Left renal cortex interstitium (tissue), 4 donors: Measurements from ENCODE around the gene MBD3. TPM values are rescaled to one million over a fixed set of nuclear protein-coding genes. Genes with fewer than 3 reads are reported as not detected.
"Not testable (repeated sequence)": the region's sequence is repeated elsewhere in the genome, so short reads cannot be mapped to it uniquely, and the experiment has no call there.

Experiments
- DNase-seq, 4 donors: peaks; one replicate each; pipeline ENCODE4 v3.0.0-alpha.2; 2013; ENCODE audit warnings: low read depth in 4 of 4, low spot score in 2 of 4, missing footprints in 1 of 4
- polyA plus RNA-seq, 4 donors: library from polyadenylated mRNA; unstranded; fragments of 120-200 nt; gene quantifications; one replicate each; pipeline ENCODE4 v1.2.1, GENCODE V29; 2013; ENCODE audit not compliant: insufficient read length in 4 of 4

Gene MBD3, protein sequence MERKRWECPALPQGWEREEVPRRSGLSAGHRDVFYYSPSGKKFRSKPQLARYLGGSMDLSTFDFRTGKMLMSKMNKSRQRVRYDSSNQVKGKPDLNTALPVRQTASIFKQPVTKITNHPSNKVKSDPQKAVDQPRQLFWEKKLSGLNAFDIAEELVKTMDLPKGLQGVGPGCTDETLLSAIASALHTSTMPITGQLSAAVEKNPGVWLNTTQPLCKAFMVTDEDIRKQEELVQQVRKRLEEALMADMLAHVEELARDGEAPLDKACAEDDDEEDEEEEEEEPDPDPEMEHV
- polyA plus RNA-seq = 10 to 100 TPM; 43.4 to 85.4 (median 75.7) TPM

GRCh38 chr19:1592755-1593500, at the start of gene MBD3:
Gene MBD3, minus strand, starts transcription at chr19:1592865. Its CDS starts 234 bp downstream, at chr19:1592631.
- peak in 3 of 4 donors; percentile 82 to 90 (median 83) for DNase-seq

GRCh38 chr19:1640893-1641448, 48.3 kb upstream of the MBD3 start:
- not testable (repeated sequence) for DNase-seq

DNA sequence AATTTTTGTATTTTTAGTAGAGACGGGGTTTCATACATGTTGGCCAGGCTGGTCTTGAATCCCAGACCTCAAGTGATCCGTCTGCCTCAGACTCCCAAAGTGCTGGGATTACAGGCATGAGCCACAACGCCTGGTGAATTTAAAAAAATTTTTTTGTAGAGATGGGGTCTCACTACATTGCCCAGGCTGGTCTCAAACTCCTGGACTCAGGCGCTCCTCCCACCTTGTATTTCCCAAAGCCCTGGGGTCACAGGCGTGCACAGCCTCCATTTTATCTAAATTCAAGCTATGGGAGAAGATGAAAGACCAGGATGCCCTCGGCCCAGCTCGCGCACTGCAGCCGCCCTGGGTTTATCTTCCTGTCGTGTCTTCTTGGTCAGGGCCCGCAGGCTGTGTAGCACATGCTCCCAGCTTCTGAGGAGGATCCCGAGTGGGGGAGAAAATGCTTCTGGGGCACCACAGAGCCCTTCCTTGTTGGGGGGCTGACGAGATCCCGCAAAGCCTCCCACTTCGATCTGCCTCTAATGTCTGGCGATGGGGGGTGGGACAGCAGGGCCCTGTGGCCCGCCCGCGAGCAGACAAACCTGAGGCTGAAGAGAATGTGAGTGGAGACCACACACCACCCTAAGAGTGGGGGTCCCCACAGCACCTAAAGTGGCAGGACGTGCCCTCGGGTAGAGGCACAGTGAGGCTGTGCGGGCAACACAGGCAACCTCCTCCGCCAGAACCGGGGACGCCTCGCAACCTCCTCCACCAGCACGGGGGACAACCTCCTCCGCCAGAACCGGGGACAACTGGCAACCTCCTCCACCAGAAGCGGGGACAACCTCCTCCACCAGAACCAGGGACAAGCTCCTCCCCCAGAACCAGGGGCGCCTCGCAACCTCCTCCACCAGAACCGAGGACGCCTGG, 43.9 kb upstream of the MBD3 start:
- DNase-seq = no peak

- no peak for DNase-seq
Observed at GRCh38 chr19:1634938-1635243, 42.2 kb upstream of the MBD3 start.

- DNase-seq = no peak
Observed at GRCh38 chr19:1634242-1634937, 41.7 kb upstream of the MBD3 start.

GRCh38 chr19:1633269-1633826, 40.7 kb upstream of the MBD3 start:
- no peak for DNase-seq

DNA sequence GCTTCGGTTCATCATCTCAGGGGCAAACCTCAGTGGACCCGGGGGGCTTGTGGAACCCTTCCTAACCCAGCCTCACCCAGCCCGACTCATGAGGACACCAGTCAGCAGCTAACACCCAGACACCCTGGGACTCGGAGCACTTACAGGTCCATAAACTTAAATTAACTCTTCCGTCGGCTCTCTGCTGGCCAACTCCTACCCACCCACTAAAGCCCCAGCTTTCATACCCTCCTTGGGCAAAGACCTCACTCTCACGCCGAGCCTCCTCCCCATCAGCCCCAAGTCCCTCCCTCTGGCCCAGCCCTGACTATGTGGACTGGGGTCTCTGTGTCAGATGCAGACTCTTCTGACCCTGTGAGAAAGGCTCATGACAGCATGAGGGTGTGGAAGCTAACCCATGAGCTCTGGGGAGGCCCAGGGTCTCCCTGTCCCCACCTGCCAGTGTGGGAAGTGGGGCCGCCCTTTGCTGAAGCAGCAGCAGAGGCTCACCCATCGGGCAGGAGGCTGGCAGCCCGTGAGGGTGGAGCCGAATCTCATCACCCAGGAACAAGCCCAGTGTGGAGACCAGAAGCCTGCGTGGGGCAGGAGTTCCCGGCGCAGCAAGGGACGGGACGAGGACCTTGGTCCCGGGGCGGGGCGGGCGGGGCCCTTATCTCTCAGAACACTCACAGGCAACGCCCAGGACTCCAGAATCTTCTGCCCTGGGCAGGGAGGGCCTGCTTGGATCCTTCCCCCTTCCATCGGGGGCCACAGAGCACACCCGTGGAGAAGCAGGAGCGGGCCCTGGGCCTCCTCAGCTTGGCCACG, 40.0 kb upstream of the MBD3 start:
- DNase-seq = no peak

DNA sequence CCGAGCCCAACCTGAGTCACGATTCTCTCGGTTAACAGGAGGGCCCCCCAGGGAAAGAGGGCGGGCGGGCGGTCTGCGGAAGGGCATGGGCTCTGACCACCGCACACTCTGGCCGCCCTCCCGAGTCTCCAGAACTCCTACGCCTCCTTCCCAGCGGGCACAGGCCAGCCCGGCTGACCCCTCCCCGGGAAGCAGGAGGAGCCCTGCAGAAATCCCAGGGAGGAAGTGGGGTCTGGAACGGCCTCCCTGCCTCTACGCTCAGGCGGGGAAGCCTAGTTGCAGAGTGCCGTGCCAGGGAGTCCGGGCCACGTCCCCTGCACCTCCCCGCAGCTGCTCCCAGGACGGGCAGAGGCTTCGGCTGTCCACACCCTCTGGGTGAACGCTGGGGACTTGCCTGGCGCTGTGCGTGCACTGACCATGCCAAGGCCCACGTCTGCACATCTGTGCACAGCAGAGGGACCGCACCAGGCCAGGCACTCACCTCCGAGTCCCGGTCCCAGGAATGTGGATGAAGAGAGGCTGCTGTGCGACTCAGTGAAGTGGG, 39.0 kb upstream of the MBD3 start:
- DNase-seq = no peak

GRCh38 chr19:1630811-1631210, 38.1 kb upstream of the MBD3 start:
- no peak for DNase-seq

- DNase-seq = no peak
Observed at GRCh38 chr19:1630012-1630411, 37.3 kb upstream of the MBD3 start.

- DNase-seq = no peak
Observed at GRCh38 chr19:1629256-1629808, 36.7 kb upstream of the MBD3 start.

DNA sequence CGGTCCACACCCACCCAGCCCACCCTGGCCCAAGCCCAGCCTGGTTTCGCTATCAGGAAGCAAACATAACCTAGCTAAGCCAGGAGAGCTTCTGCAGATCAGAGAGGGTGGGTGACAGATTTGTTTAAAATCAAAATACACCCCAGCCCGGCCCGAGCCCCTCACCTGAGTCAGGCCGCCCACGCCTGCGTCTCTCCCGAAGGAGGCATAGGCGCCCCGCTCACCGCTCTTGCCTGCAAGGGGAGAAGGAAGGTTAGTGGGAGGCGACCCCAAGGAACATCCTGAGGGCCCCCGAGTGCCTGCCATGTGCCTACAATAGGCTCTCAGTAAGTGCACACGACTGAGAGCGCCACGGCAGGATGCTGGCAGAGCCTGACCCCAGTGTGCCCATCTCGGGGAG, 34.5 kb upstream of the MBD3 start:
- no peak for DNase-seq

DNA sequence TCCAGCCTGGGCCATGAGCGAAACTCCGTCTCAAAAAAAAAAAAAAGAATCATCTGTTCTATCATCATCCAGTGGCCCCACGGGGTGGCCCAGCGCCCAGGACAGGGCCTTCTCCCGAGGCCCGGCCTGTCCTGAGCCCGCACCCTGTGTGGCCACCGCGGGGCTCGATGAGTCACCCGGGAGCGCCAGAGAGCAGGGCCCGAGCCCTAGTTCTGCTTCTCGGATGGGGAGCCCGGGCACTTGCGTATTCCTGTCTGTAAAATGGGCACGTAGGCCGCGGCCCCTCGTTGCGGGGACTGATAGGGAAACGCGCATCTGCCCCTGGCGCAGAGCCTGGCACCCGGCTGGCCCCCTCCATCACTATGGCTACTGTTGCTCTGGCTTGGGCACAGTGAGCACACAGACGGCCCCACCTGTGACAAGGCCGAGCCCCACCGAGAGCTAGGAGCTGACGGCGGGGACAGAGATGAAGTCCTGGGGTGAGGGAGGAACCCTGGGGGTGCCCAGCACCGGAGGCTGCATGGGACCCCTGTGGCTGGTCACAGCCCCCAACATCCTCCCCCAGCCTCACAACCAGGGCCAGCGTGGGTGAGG, 33.8 kb upstream of the MBD3 start:
- DNase-seq = no peak

- peak in 1 of 4 donors; percentile 40 for DNase-seq
Observed at GRCh38 chr19:1624458-1624857, 31.8 kb upstream of the MBD3 start.

DNA sequence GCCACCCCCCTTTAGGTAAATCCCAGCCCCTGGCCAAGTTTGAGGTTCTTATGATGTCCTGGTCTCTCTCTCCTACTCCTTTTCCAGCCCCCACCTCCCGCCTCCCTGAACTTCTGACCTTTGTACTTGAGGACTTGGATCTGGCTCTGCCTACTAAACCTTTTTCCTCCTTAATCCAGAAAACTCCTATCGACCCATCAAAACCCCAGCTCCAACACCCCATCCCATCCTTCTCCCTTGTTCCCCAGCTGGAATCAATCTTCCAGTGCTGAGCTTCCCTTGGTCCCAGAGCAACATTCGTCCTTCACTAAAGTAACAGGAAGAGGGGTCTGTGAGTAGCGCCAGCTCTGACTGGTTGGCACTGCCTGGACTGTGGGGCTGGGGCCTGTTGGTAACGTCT, 29.9 kb upstream of the MBD3 start:
- no peak for DNase-seq

DNA sequence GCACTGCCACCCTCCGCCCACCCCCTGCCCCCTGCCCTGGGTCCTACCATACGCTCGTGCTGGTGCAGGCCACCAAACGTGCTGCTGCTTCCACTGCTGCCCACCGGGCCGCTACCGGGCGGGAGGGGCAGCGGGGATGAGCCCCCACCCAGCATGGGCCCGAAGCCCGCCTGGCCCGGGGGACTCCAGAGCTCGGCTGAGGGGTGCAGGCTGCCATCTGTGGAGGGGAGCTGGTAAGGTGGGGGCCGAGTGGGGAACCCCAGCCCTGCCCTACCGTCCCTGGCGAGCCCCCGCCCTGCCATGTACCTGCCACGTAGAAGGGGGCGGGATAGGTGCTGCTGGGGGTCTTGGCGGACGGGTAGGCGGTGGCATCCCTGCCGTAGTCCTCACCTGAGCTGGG, 29.3 kb upstream of the MBD3 start:
- no peak for DNase-seq

GRCh38 chr19:1621574-1621973, 28.9 kb upstream of the MBD3 start:
- DNase-seq = no peak

DNA sequence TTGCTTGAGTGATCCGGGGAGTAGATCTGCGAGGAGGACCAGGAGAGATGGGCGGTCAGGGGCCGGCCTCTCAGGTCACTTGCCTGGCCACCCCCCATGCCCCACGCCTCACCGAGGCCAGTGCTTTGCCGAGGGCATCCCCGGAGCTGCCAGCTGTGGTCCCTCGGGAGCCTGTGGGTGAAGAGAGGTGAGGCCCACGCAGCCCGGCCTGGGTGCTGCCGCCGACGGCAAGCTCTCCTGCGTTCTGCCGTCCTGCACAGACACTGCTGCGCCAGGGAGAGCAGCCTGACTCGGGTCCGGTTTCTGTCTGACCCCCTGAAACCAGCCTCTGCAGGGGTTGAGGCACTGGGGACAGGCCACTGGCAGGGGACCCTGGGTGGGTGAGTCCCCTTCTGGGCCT, 28.4 kb upstream of the MBD3 start:
- no peak for DNase-seq
